Measurements from ENCODE around the gene G3BP1.

GRCh38 chr5:151799407-151799806, 27.7 kb downstream of the G3BP1 start:
- no peak for TF ChIP-seq CTCF (IDR thresholded peaks at IDR 0.05)
- TF ChIP-seq POLR2A (IDR thresholded peaks at IDR 0.05) = no peak
- TF ChIP-seq POLR2AphosphoS5 (IDR thresholded peaks at IDR 0.05) = no peak
